GM21423 (cell line): ENCODE data around the gene ACAA2.

Experiments
- ATAC-seq: cut with Tn5 transposase; IDR thresholded peaks from one replicate; pipeline ENCODE4 v1.9.1; 2021; ENCODE audit warnings: mild to moderate bottlenecking, moderate library complexity; ENCODE audit not compliant: unreplicated experiment

The ACAA2 gene

GRCh38 chr18:49768051-49768391 lies 45.3 kb downstream of the ACAA2 start:
- ATAC-seq: no peak

GRCh38 chr18:49767111-49768050 lies 46.0 kb downstream of the ACAA2 start:
- ATAC-seq: no peak

- ATAC-seq: no peak
These were observed 46.7 kb downstream of the ACAA2 start for GRCh38 chr18:49766646-49767045.

GRCh38 chr18:49764032-49764431 lies 49.3 kb downstream of the ACAA2 start:
- ATAC-seq: no peak

GRCh38 chr18:49763590-49763989 lies 49.7 kb downstream of the ACAA2 start:
- ATAC-seq: no peak

GRCh38 chr18:49762191-49763077 lies 50.9 kb downstream of the ACAA2 start:
- ATAC-seq: no peak

- ATAC-seq: no peak
These were observed 51.6 kb downstream of the ACAA2 start for GRCh38 chr18:49761771-49762170.

GRCh38 chr18:49758263-49758610 lies 55.1 kb downstream of the ACAA2 start:
- ATAC-seq: no peak

- no peak for ATAC-seq
These were observed 55.6 kb downstream of the ACAA2 start for GRCh38 chr18:49757513-49758262.

GRCh38 chr18:49756671-49757362 lies 56.5 kb downstream of the ACAA2 start:
- no peak for ATAC-seq

- ATAC-seq: no peak
These were observed 57.2 kb downstream of the ACAA2 start for GRCh38 chr18:49756135-49756534.

GRCh38 chr18:49755489-49755888 lies 57.8 kb downstream of the ACAA2 start:
- no peak for ATAC-seq

GRCh38 chr18:49754866-49755265 lies 58.5 kb downstream of the ACAA2 start:
- no peak for ATAC-seq

GRCh38 chr18:49753643-49754042 lies 59.7 kb downstream of the ACAA2 start:
- ATAC-seq: no peak

- no peak for ATAC-seq
These were observed 61.3 kb downstream of the ACAA2 start for GRCh38 chr18:49752095-49752457.

GRCh38 chr18:49751427-49752094 lies 61.8 kb downstream of the ACAA2 start:
- ATAC-seq: no peak

- ATAC-seq: no peak
These were observed 63.8 kb downstream of the ACAA2 start for GRCh38 chr18:49749563-49749962.

GRCh38 chr18:49747876-49748275 lies 65.5 kb downstream of the ACAA2 start:
- ATAC-seq: no peak

- no peak for ATAC-seq
These were observed 68.0 kb downstream of the ACAA2 start for GRCh38 chr18:49745045-49746014.
